ENCODE results near the gene WWOX.

GRCh38 chr16:78956859-78957258, 857.4 kb downstream of the WWOX start:
- TF ChIP-seq CTCF (IDR thresholded peaks at IDR 0.05; ENCODE audit: poor library complexity, severe bottlenecking) (no peak), EZH2 (IDR thresholded peaks at IDR 0.05; ENCODE audit: borderline replicate concordance, insufficient read depth, low read length, poor library complexity, severe bottlenecking) (no peak), SMC3 (conservative IDR thresholded peaks at IDR 0.05; ENCODE audit: poor library complexity) (no peak), RAD21 (conservative IDR thresholded peaks at IDR 0.05) (no peak), REST (IDR thresholded peaks at IDR 0.05; ENCODE audit: borderline replicate concordance) (no peak), TAF1 (IDR thresholded peaks at IDR 0.05; ENCODE audit: low read depth) (no peak)

Data from neural cell (in vitro differentiated cells).